GM12891 (cell line): ENCODE data around the gene LY6G5C.

Experiments
- POLR2A ChIP-seq: IDR thresholded peaks from 2 replicates; pipeline ENCODE4 v1.6.1; 2011; ENCODE audit warnings: low read depth, low read length, control low read depth
- POLR2AphosphoS5 ChIP-seq: IDR thresholded peaks from 2 replicates; pipeline ENCODE4 v1.6.1; 2011; ENCODE audit warnings: low read depth, low read length, control low read depth
- POU2F2 ChIP-seq: IDR thresholded peaks from 2 replicates; pipeline ENCODE4 v1.6.1; 2011; ENCODE audit warnings: low read depth, mild to moderate bottlenecking, control low read depth, low read length, moderate library complexity
- TAF1 ChIP-seq: IDR thresholded peaks from 2 replicates; pipeline ENCODE4 v1.6.1; 2011; ENCODE audit warnings: low read depth, low read length, control low read depth

GRCh38 chr6:31687321-31687720 lies 6.5 kb upstream of the LY6G5C start:
- TF ChIP-seq POLR2A: no peak
- TF ChIP-seq POU2F2: no peak
- no peak for TF ChIP-seq POLR2AphosphoS5
- TF ChIP-seq TAF1: no peak
